CD14-positive monocyte (primary cell): ENCODE data around the gene CDH23. TPM values are rescaled to one million over a fixed set of nuclear protein-coding genes. Genes with fewer than 3 reads are reported as not detected.

ENCODE experiments used
- DNase-seq, 3 donors: peaks; one replicate each; pipeline ENCODE4 v3.0.0-alpha.2; 2011 to 2022
- H2AFZ ChIP-seq: 2 replicates; pipeline ENCODE4 v1.6.0; 2012; ENCODE audit warnings: mild to moderate bottlenecking, low read depth, low read length, inconsistent platforms; ENCODE audit not compliant: insufficient read depth, poor library complexity, severe bottlenecking
- H3K27ac ChIP-seq, 2 donors: 1 replicate in 1 of 2; 2 replicates in 1 of 2; pipeline ENCODE4 v1.5.1; 2012 to 2013; ENCODE audit warnings: low read length in 2 of 2, control low read depth in 1 of 2, inconsistent platforms in 1 of 2, low read depth in 1 of 2, mild to moderate bottlenecking in 1 of 2
- H3K27me3 ChIP-seq, 2 donors: one replicate each; pipeline versions ENCODE4 v1.6.0 to v1.6.1; 2011 to 2013; ENCODE audit warnings: low read length in 2 of 2; ENCODE audit not compliant: control insufficient read depth in 2 of 2, insufficient read depth in 2 of 2
- H3K36me3 ChIP-seq, 2 donors: replicated peaks in 1 of 2; 1 replicate in 1 of 2; 2 replicates in 1 of 2; pipeline versions ENCODE4 v1.5.1 to v1.6.1; 2012 to 2013; ENCODE audit warnings: low read length in 2 of 2, control low read depth in 1 of 2, inconsistent platforms in 1 of 2, mild to moderate bottlenecking in 1 of 2; ENCODE audit not compliant: insufficient read depth in 2 of 2, control insufficient read depth in 1 of 2
- H3K4me1 ChIP-seq, 2 donors: 1 replicate in 1 of 2; 2 replicates in 1 of 2; pipeline versions ENCODE4 v1.5.1 to v1.6.1; 2012 to 2013; ENCODE audit warnings: low read length in 2 of 2, control low read depth in 1 of 2, inconsistent platforms in 1 of 2, mild to moderate bottlenecking in 1 of 2, moderate library complexity in 1 of 2; ENCODE audit not compliant: insufficient read depth in 2 of 2, control insufficient read depth in 1 of 2
- H3K4me2 ChIP-seq: replicated peaks from 2 replicates; pipeline ENCODE3; 2012; ENCODE audit warnings: low read length, moderate library complexity, mild to moderate bottlenecking; ENCODE audit not compliant: poor library complexity, severe bottlenecking; ENCODE audit errors: extremely low read depth
- H3K4me3 ChIP-seq, 3 experiments: fragments of 200-600 bp in 1 of 3; sonication (generic) in 1 of 3; replicated peaks in 1 of 3; 1 replicate in 2 of 3; 2 replicates in 1 of 3; pipeline ENCODE4 v1.5.1; 2011 to 2013; ENCODE audit warnings: low read length in 3 of 3, mild to moderate bottlenecking in 3 of 3, control low read depth in 2 of 3, low read depth in 2 of 3, inconsistent platforms in 1 of 3, moderate library complexity in 1 of 3
- H3K79me2 ChIP-seq: 2 replicates; pipeline ENCODE4 v1.6.0; 2012; ENCODE audit warnings: mild to moderate bottlenecking, control low read depth, inconsistent platforms, low read length, moderate library complexity; ENCODE audit not compliant: insufficient read depth
- H3K9ac ChIP-seq: 2 replicates; pipeline ENCODE4 v1.6.0; 2017; ENCODE audit warnings: low read length, mild to moderate bottlenecking; ENCODE audit not compliant: insufficient read depth, poor library complexity, severe bottlenecking
- H3K9me3 ChIP-seq, 2 donors: replicated peaks in 1 of 2; 1 replicate in 1 of 2; 2 replicates in 1 of 2; pipeline versions ENCODE4 v1.5.1 to v1.6.1; 2012 to 2013; ENCODE audit warnings: low read length in 2 of 2, control low read depth in 1 of 2; ENCODE audit not compliant: control insufficient read depth in 1 of 2, insufficient read depth in 1 of 2
- H4K20me1 ChIP-seq: 2 replicates; pipeline ENCODE4 v1.6.0; 2012; ENCODE audit warnings: mild to moderate bottlenecking, low read length, control low read depth, moderate library complexity; ENCODE audit not compliant: insufficient read depth
- H3K27ac Mint-ChIP-seq, 7 donors: one replicate each; pipeline ENCODE4 v1.8.0; 2020; ENCODE audit warnings: mild to moderate bottlenecking in 7 of 7, mixed read lengths in 7 of 7, moderate library complexity in 6 of 7, inconsistent platforms in 2 of 7
- H3K27me3 Mint-ChIP-seq, 3 donors: one replicate each; pipeline ENCODE4 v1.8.0; 2021 to 2022; ENCODE audit warnings: low read depth in 3 of 3, mild to moderate bottlenecking in 3 of 3, mixed read lengths in 3 of 3, moderate library complexity in 3 of 3, inconsistent platforms in 1 of 3
- H3K36me3 Mint-ChIP-seq, 2 donors: one replicate each; pipeline ENCODE4 v1.8.0; 2020; ENCODE audit warnings: mixed read lengths in 2 of 2, inconsistent platforms in 1 of 2, mild to moderate bottlenecking in 1 of 2
- H3K4me1 Mint-ChIP-seq: one replicate; pipeline ENCODE4 v1.8.0; 2020; ENCODE audit warnings: mild to moderate bottlenecking, mixed read lengths
- H3K4me3 Mint-ChIP-seq, 2 donors: one replicate each; pipeline ENCODE4 v1.8.0; 2020; ENCODE audit warnings: mild to moderate bottlenecking in 2 of 2, mixed read lengths in 2 of 2, moderate library complexity in 1 of 2
- H3K9me3 Mint-ChIP-seq, 7 donors: one replicate each; pipeline ENCODE4 v1.8.0; 2020 to 2022; ENCODE audit warnings: mixed read lengths in 7 of 7, mild to moderate bottlenecking in 6 of 7, moderate library complexity in 6 of 7, inconsistent platforms in 2 of 7
- CTCF ChIP-seq: fragments of 200-600 bp; IDR thresholded peaks from one replicate; pipeline ENCODE4 v1.8.0; 2022; ENCODE audit warnings: antibody characterized with exemption, mild to moderate bottlenecking
- WGBS: methylation state at CpG from one replicate; pipeline ENCODE4 v1.1.5; 2013; ENCODE audit warnings: missing lambda C conversion rate; ENCODE audit not compliant: insufficient coverage; 5-methylcytosine and 5-hydroxymethylcytosine counted together
- intact Hi-C, 2 donors: fragments of 100-400 bp; cut with micrococcal nuclease; formaldehyde crosslinking; loops; one replicate each; pipeline versions ENCODE4 v1.15.0 to v1.15.1; 2023
- polyA plus RNA-seq, 3 donors: library from polyadenylated mRNA; depleted of rRNA in 1 of 3; unstranded in 2 of 3; stranded (reverse) in 1 of 3; fragments of 300-500 nt in 2 of 3; fragments of >200 nt in 1 of 3; fragmentation: Illumina TruSeq in 2 of 3; gene quantifications; 1 replicate in 2 of 3; 2 replicates in 1 of 3; pipeline ENCODE4 v1.2.3, GENCODE V29; 2012 to 2021

CDH23 gene
- polyA plus RNA-seq, 3 donors, result 8.2 to 36.2 (median 10.5) TPM

- peaks cover 0 to 3% (median 2%) of the 10 kb centered on the region in 3 donors for H3K27me3 Mint-ChIP-seq
- peak overlapping the region in 4 of 7 donors; percentile 20 to 82 (median 80) for H3K27ac Mint-ChIP-seq
- peak overlapping the region in 1 of 2 donors; percentile 10 for H3K27ac ChIP-seq
These were observed 230.7 kb downstream of the CDH23 start for GRCh38 chr10:71627230-71627939.

GRCh38 chr10:71627956-71628355 lies 231.2 kb downstream of the CDH23 start:
- Histone ChIP-seq H3K27ac (peak overlapping the region in 1 of 2 donors; percentile 10), H3K79me2 (no peaks in the 10 kb centered on the region), H3K4me1 (peaks cover 25 to 36% of the 10 kb centered on the region in 2 donors), H3K9me3 (no peaks in the 10 kb centered on the region), H3K4me2 (peak overlapping the region; percentile 11), H3K9ac (no peak overlapping the region), H2AFZ (peak overlapping the region; percentile 66), H3K27me3 (no peaks in the 10 kb centered on the region), H4K20me1 (no peaks in the 10 kb centered on the region), H3K4me3 (no peak overlapping the region), H3K36me3 (no peaks in the 10 kb centered on the region)
- 33% methylated on average over 6 of the region's 7 CpGs for WGBS
- DNase-seq, result peak; percentile 62 to 73 (median 70)
- H3K27me3 Mint-ChIP-seq, result peaks cover 2 to 3% (median 3%) of the 10 kb centered on the region in 3 donors
- intact Hi-C loops, result no loop called here
- no peaks in the 10 kb centered on the region for H3K36me3 Mint-ChIP-seq
- no peaks in the 10 kb centered on the region for H3K9me3 Mint-ChIP-seq
- no peak for TF ChIP-seq CTCF
- peak overlapping the region in 1 of 2 donors; percentile 72 for H3K4me3 Mint-ChIP-seq
- peak overlapping the region in 6 of 7 donors; percentile 20 to 82 (median 74) for H3K27ac Mint-ChIP-seq
- H3K4me1 Mint-ChIP-seq, result peaks cover 40% of the 10 kb centered on the region

More at GRCh38 chr10:71627230-71627939, 230.7 kb downstream of the CDH23 start:
- Histone ChIP-seq H3K4me1 (peaks cover 27 to 37% of the 10 kb centered on the region in 2 donors), H2AFZ (peak overlapping the region; percentile 66), H3K36me3 (no peaks in the 10 kb centered on the region), H3K27me3 (no peaks in the 10 kb centered on the region), H3K4me2 (peak overlapping the region; percentile 11), H3K79me2 (no peaks in the 10 kb centered on the region), H3K9me3 (no peaks in the 10 kb centered on the region), H3K4me3 (no peak overlapping the region), H3K9ac (no peak overlapping the region), H4K20me1 (no peaks in the 10 kb centered on the region)
- intact Hi-C loops, result no loop called here
- H3K4me3 Mint-ChIP-seq, result no peak overlapping the region
- TF ChIP-seq CTCF, result no peak
- no peaks in the 10 kb centered on the region for H3K36me3 Mint-ChIP-seq
- H3K4me1 Mint-ChIP-seq, result peaks cover 43% of the 10 kb centered on the region
- DNase-seq, result no peak
- WGBS, result 80% methylated on average over 1 of the region's 14 CpGs
- no peaks in the 10 kb centered on the region for H3K9me3 Mint-ChIP-seq
